ENCODE data around the gene OCLN. TPM values are rescaled to one million over a fixed set of nuclear protein-coding genes. Genes with fewer than 3 reads are reported as not detected.
"Not testable (repeated sequence)": the region's sequence is repeated elsewhere in the genome, so short reads cannot be mapped to it uniquely, and the experiment has no call there.

Gene OCLN
- total RNA-seq, 1 donor from 2014 or later = 12.8 TPM

- Histone ChIP-seq H3K4me3 (peak within 1 kb of the TSS; percentile 44 to 46), H3K27ac (peak within 1 kb of the TSS; percentile 44)
- H3K4me1 ChIP-seq; H3K36me3 ChIP-seq; H3K9me3 ChIP-seq; H3K27me3 ChIP-seq; intact Hi-C loops (cut with DNase I): not testable (repeated sequence)
- DNase-seq (ENCODE audit: extremely low spot score in 2 of 2) = peak in 1 of 2 donors; percentile 19
- TF ChIP-seq CTCF (IDR thresholded peaks at IDR 0.05) = peak in 1 of 3 experiments; percentile 33
Observed at GRCh38 chr5:69559908-69560330, 67.3 kb downstream of the OCLN start, which contains the start of gene GTF2H2C. TSS of gene GTF2H2C (plus strand) at chr5:69560191. CDS start at chr5:69565133, 4,942 bp downstream.

- intact Hi-C loops (cut with DNase I); H3K27ac ChIP-seq; H3K9me3 ChIP-seq; H3K4me1 ChIP-seq; H3K36me3 ChIP-seq; H3K27me3 ChIP-seq: not testable (repeated sequence)
- peak overlapping the region; percentile 34 to 46 for H3K4me3 ChIP-seq
- DNase-seq (ENCODE audit: extremely low spot score in 2 of 2) = peak in 1 of 2 donors; percentile 0
Observed at GRCh38 chr5:69560587-69561431, 68.2 kb downstream of the OCLN start.

- H3K27me3 ChIP-seq; H3K27ac ChIP-seq; intact Hi-C loops (cut with DNase I); H3K4me1 ChIP-seq; DNase-seq (ENCODE audit: extremely low spot score in 2 of 2); H3K36me3 ChIP-seq; H3K9me3 ChIP-seq; H3K4me3 ChIP-seq: not testable (repeated sequence)
Observed at GRCh38 chr5:69566172-69566571, 73.6 kb downstream of the OCLN start.

- DNase-seq (ENCODE audit: extremely low spot score in 2 of 2); H3K27ac ChIP-seq; H3K4me1 ChIP-seq; H3K9me3 ChIP-seq; H3K4me3 ChIP-seq; intact Hi-C loops (cut with DNase I); H3K36me3 ChIP-seq; H3K27me3 ChIP-seq: not testable (repeated sequence)
Observed at GRCh38 chr5:69568072-69568471, 75.5 kb downstream of the OCLN start.

GRCh38 chr5:69583356-69583755, 90.8 kb downstream of the OCLN start:
- H3K27me3 ChIP-seq; H3K4me1 ChIP-seq; DNase-seq (ENCODE audit: extremely low spot score in 2 of 2); intact Hi-C loops (cut with DNase I); H3K36me3 ChIP-seq; H3K27ac ChIP-seq; H3K4me3 ChIP-seq; H3K9me3 ChIP-seq: not testable (repeated sequence)

- H3K27ac ChIP-seq; H3K27me3 ChIP-seq; H3K4me3 ChIP-seq; H3K4me1 ChIP-seq; H3K36me3 ChIP-seq; DNase-seq (ENCODE audit: extremely low spot score in 2 of 2); H3K9me3 ChIP-seq; intact Hi-C loops (cut with DNase I): not testable (repeated sequence)
Observed at GRCh38 chr5:69596114-69596840, 103.7 kb downstream of the OCLN start.

- H3K4me1 ChIP-seq; DNase-seq (ENCODE audit: extremely low spot score in 2 of 2); H3K9me3 ChIP-seq; H3K36me3 ChIP-seq; H3K27ac ChIP-seq; H3K27me3 ChIP-seq; intact Hi-C loops (cut with DNase I); H3K4me3 ChIP-seq: not testable (repeated sequence)
Observed at GRCh38 chr5:69601947-69602346, 109.4 kb downstream of the OCLN start.

- H3K4me1 ChIP-seq; H3K27me3 ChIP-seq; H3K9me3 ChIP-seq; intact Hi-C loops (cut with DNase I); H3K27ac ChIP-seq; DNase-seq (ENCODE audit: extremely low spot score in 2 of 2); H3K36me3 ChIP-seq; H3K4me3 ChIP-seq: not testable (repeated sequence)
Observed at GRCh38 chr5:69606839-69607238, 114.2 kb downstream of the OCLN start.

Small RNA genes within 50 kb of the gene (small RNA-seq; reads per million reads assigned to genes)
- not detected for gene RN7SL616P
- gene RNU6-724P = not detected
- not detected for gene RPS27P14

Other genes with a start within 250 kb of the OCLN start
- 2.9 TPM for gene CCDC125, start 160.0 kb upstream of the OCLN start, total RNA-seq
- gene AK6, start 123.3 kb upstream of the OCLN start, total RNA-seq = 17.4 TPM
- 35.8 TPM for gene TAF9, start 123.3 kb upstream of the OCLN start, total RNA-seq
- 17.2 TPM for gene RAD17, start 123.0 kb upstream of the OCLN start, total RNA-seq
- gene MARVELD2, start 77.7 kb upstream of the OCLN start, total RNA-seq = 6.4 TPM
- 22.8 TPM for gene GTF2H2C, start 67.4 kb downstream of the OCLN start, total RNA-seq